HG03460 (cell line): ENCODE measurements around the gene CSF3R.

Experiments used
- ATAC-seq: cut with Tn5 transposase; IDR thresholded peaks from one replicate; pipeline ENCODE4 v1.9.1; 2021; ENCODE audit not compliant: unreplicated experiment

CSF3R gene

DNA sequence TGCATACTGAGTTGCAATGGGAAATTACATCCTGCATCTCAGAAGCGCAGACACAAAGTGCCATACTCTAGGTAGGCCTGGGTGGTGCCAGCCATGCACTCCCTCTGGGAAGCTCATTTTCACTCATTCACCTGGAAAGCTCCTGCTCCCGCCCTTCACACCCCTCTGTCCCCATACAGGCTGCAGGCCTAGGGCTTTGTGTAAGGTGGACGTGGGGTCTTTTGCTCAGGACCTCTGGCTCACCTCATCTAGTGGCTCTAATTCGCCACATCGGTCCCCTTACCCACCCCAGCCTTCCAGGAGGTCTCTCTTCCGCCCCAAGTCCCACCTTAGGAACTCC lies 19.3 kb downstream of the CSF3R start:
- ATAC-seq: no peak

DNA sequence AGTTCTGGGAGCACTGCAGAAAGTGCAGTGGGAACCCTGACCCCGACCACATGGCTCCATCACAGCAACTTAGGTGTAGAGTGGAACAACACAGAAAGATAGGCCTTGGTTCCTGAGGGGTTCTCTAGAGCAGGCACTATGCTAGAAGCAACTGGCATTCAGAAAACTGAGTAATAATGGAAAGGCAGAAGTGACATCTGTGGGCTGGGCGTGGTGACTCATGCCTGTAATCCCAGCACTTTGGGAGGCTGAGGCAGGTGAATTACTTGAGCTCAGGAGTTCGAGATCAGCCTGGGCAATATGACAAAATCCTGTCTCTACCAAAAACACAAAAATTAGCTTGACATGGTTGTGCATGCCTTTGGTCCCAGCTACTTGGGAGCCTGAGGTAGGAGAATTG lies 23.8 kb downstream of the CSF3R start:
- ATAC-seq: no peak

- ATAC-seq: no peak
Observed at GRCh38 chr1:36457691-36458090, 25.0 kb downstream of the CSF3R start.

DNA sequence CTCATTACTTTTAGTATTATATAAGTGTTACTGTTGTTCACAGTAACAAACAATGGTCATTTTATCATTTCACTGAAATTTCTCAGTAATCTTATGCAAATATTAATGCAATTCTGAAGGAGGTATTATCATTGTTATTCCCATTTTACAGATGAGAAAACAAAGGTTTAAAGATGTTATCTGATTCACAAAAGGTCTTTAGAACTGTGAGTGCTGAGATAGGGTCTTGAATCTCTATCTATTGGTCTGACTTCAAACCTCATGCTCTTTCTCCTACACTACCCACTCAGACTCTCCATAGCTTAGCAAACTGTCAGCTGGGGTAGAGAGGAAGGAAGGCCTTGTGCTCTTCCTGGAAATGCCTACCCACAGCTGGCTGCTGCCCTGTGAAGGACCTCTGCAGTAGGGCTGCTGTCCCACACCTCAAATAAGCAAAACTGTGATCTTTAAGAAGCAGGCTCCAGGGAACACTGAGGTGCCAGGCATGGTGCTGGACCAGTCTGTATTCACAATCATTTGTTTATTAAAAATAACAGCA lies 26.3 kb downstream of the CSF3R start:
- ATAC-seq: no peak

- no peak for ATAC-seq
Observed at GRCh38 chr1:36455386-36455785, 27.3 kb downstream of the CSF3R start.

DNA sequence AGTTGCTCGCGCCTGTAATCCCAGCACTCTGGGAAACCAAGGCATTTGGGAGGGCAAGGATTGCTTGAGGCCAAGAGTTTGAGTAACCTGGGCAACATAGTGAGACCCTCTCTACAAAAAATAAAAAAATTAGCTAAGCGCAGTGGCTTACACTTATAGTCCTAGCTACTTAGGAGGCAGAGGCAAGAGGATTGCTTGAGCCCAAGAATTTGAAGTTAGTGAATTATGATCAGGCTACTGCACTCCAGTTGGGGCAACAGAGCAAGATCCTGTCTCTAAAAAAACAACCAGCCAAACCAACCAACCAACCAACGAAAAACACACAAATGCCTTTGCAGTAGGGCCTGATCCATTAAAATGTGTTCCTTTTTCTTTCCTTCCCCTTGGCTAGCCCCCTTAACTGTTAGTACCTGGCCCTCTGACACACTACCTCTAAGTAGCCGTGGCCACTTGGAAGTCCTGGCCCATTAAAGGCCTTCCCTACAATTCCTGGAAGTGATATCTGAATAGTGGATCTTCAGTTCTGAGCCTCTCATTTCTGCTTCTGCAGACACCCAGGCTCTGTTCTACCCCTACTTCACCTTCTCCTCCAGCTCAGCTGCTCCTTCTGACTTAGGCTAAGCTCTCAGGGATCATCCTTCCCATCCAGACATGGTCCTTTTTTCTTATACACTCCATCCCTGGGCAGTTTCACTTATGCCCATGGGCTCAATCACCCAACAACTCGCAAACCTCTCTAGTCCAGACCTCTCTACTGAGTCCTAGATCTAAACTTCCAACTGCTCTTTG lies 28.9 kb downstream of the CSF3R start:
- ATAC-seq: no peak

DNA sequence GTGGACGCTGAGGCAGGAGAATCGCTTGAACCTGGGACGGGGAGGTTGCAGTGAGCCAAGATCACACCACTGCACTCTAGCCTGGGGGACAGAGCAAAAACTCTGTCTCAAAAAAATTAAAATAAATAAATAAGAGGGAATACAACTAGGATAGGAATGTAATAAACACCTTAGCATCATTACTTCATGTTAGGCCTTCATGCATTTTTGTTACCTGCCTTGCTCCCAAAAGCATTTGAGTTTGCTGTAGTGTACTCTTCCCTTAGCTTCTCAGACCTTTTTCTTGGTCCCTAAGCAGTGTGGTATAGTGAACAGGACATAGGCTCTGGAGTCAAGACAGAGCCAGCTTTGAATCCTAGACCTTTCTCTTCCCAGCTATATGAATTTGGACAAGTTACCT lies 29.7 kb downstream of the CSF3R start:
- no peak for ATAC-seq

DNA sequence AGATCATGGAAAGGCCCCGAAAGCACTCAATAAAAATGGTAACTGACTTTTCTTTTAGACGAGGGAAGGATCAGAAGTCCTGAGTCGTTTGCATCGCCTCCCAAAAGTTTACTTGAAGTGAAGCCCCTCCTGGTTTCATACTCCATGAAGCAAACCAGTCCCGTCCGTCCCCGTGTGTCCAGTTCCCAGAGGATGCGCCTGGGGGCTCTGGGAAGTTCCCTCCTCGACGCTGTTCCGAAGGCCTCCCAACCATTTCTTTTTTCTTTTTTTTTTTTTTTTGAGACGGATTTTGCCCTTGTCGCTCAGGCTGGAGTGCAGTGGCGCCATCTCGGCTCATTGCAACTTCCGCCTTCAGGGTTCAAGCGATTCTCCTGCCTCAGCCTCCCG lies 31.8 kb downstream of the CSF3R start:
- ATAC-seq: no peak

- peak; percentile 96 for ATAC-seq
Observed at GRCh38 chr1:36450270-36450918, 32.3 kb downstream of the CSF3R start, which contains the start of gene OSCP1. TSS of gene OSCP1 (minus strand) at chr1:36450451. CDS start at chr1:36450369, 82 bp downstream.

DNA sequence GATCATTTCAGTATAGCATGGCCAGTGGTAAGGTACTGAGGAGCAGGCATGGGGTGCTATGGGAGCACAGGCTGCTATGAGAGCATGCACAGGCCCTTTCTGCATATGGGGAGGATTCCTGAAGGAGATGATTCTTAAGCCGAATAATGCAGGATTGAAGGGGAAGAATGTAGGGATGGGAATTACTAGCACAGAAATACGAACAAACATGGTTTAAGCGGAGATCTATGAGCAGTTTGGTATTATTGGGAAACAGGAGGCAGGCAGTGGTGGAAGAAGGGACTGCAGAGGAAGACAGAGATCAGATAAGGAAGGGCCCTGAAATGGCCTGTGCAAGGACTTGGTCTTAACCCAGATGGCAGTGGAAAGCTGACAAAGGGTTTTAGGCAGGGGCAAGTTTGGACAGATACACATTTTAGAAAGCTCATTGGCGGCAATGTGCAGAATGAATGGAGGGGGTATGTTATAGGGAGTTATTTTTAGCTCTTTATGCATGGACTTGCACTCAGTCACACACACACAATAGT lies 34.1 kb downstream of the CSF3R start:
- ATAC-seq: no peak

DNA sequence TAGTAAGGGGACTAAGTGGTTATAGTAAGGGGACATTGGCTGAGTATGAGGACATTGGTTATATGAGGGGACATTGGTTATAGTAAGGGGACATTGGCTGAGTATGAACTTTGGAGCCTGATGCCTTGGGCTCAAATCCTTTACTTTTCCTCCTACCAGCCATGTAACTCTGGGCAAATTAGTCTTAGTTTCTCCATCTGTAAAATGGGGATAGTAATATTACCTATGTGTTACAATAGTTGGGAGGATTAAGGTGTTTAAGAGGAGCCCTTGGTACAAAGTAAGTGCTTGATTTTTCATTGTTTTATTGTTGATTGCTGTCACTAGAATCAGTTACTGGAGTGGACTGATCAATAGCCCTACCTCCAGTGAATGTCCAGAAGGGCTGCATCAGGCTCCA lies 35.3 kb downstream of the CSF3R start:
- ATAC-seq: no peak

GRCh38 chr1:36446746-36447145 lies 36.0 kb downstream of the CSF3R start:
- ATAC-seq: no peak

DNA sequence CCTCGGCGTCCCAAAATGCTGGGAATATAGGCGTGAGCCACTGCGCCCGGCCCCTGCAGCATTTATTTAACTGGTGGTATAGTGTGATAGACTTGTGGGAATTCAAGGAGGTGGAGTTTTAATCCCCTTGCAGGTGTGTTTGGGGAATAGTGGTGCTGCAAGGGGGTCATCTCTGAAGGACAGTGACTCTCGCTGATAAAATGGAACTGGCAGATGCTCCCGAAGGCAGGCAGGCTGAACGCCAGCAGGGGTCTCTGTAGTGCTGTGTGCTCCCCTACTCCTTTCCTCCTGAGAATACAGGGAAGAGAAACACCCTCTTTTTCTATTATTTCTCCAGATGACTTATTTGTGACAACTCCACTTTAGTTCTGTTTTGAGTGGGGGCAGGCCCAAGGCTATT lies 36.4 kb downstream of the CSF3R start:
- no peak for ATAC-seq

DNA sequence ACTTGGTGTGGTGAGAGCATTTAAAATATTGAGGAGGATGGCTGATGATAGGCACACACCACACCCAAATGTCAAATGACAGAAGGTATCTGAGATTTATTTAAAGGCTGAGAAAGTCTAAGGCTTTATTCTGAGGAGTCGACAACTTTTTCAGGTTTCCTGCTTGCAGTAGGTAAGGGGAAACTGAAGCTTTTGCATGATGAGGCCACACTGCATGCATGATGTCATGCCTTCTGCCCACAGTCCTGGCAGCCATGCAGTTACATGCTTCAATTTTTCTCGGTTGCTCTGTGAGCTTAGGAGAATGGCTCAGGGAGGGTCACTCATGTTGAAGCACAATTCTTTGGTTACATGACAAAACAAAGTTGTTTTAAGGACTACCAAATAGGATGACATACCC lies 39.4 kb downstream of the CSF3R start:
- no peak for ATAC-seq

- ATAC-seq: no peak
Observed at GRCh38 chr1:36442337-36442736, 40.4 kb downstream of the CSF3R start.

GRCh38 chr1:36440646-36441045 lies 42.1 kb downstream of the CSF3R start:
- no peak for ATAC-seq

DNA sequence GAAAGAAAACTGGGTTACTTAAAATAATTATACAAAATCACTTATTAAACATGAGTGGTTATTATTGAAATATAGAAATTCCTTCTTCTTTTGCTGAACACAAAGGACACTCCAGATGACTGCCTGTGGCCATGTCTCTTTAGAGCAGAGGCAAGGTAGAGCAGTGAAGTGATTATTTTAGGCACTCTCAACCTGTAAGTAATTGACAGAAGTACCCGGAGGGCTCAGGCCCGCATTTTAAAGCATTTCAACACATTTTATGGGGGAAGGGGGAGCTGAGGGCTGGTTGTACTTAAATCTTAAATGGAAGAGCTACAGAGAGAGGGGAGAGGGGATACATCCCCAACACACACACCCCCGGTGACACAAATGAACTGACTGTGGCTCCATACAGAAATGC lies 42.7 kb downstream of the CSF3R start:
- no peak for ATAC-seq

- ATAC-seq: no peak
Observed at GRCh38 chr1:36438715-36439114, 44.0 kb downstream of the CSF3R start.

DNA sequence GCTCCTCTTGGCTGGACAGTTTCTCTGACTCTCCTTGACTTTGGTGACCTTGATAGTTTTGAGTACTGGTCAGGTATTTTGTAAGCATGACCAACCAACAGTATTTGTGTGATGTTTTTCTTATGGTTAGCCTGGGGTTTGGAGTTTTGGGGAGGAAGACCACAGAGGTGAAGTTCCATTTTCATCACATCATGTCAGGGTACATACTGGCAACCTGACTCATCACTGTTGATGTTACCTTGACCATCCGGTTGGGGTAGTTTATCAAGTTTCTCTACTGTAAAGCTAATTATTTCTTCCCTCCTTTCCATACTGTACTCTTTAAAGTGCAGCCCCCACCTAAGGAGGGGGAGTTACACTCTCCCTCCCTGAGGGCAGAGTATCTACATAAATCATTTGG lies 45.9 kb downstream of the CSF3R start:
- no peak for ATAC-seq

- ATAC-seq: no peak
Observed at GRCh38 chr1:36433102-36433501, 49.6 kb downstream of the CSF3R start.

DNA sequence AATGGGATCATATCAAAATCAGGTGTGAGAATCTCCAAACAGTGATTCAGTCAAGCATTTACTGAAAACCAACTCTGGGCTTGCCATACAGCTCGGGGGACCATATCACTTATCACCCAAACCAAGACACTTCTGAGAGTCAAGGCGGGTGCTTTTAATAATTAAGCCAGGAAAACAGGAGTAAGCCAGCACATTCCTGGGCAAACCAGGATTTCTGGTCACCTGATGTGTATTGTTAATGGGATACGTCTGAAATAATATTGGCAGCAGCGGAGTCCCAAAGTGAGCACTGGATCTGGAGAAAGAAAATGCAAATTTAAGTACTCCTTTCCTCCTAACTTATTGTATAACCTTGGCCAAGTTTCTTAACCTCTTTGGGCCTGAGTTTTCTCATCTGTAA lies 50.1 kb downstream of the CSF3R start:
- no peak for ATAC-seq

- no peak for ATAC-seq
Observed at GRCh38 chr1:36425791-36426190, 56.9 kb downstream of the CSF3R start.
